ENCODE data around the gene SEC31B. TPM values are rescaled to one million over a fixed set of nuclear protein-coding genes. Genes with fewer than 3 reads are reported as not detected.
A peak's percentile ranks its signal among the peaks of the same experiment; 100 is the strongest.

The SEC31B gene
- total RNA-seq, 1 donor from 2014 or later, result 8.2 TPM

- intact Hi-C loops (cut with DNase I), result no loop called here
- DNase-seq (ENCODE audit: missing footprints) (no peak), ATAC-seq (no peak)
Measured at GRCh38 chr10:100506596-100507356, 12.9 kb downstream of the SEC31B start.

- no peak for DNase-seq (ENCODE audit: missing footprints)
Measured at GRCh38 chr10:100505164-100505563, 14.5 kb downstream of the SEC31B start.

GRCh38 chr10:100504096-100504495 lies 15.6 kb downstream of the SEC31B start:
- ATAC-seq, result no peak
- intact Hi-C loops (cut with DNase I), result no loop called here
- DNase-seq (ENCODE audit: missing footprints), result no peak

More at GRCh38 chr10:100505164-100505563, 14.5 kb downstream of the SEC31B start:
- no peak for ATAC-seq
- intact Hi-C loops (cut with DNase I), result no loop called here

GRCh38 chr10:100502926-100503494 lies 16.7 kb downstream of the SEC31B start:
- DNase-seq (ENCODE audit: missing footprints) (no peak), ATAC-seq (no peak)
- intact Hi-C loops (cut with DNase I), result no loop called here

GRCh38 chr10:100501423-100501822 lies 18.2 kb downstream of the SEC31B start:
- intact Hi-C loops (cut with DNase I), result no loop called here
- no peak for ATAC-seq
- no peak for DNase-seq (ENCODE audit: missing footprints)

- intact Hi-C loops (cut with DNase I), result no loop called here
- DNase-seq (ENCODE audit: missing footprints), result no peak
- ATAC-seq, result no peak
Measured at GRCh38 chr10:100498059-100498458, 21.6 kb downstream of the SEC31B start.

GRCh38 chr10:100496567-100496966 lies 23.1 kb downstream of the SEC31B start:
- no peak for ATAC-seq
- intact Hi-C loops (cut with DNase I), result no loop called here
- DNase-seq (ENCODE audit: missing footprints), result no peak

- intact Hi-C loops (cut with DNase I), result no loop called here
- no peak for DNase-seq (ENCODE audit: missing footprints)
- ATAC-seq, result no peak
Measured at GRCh38 chr10:100490531-100490930, 29.1 kb downstream of the SEC31B start.

GRCh38 chr10:100489396-100489795 lies 30.3 kb downstream of the SEC31B start:
- ATAC-seq, result no peak
- intact Hi-C loops (cut with DNase I), result no loop called here

GRCh38 chr10:100487529-100487928 lies 32.1 kb downstream of the SEC31B start:
- ATAC-seq, result no peak
- no peak for DNase-seq (ENCODE audit: missing footprints)
- intact Hi-C loops (cut with DNase I), result no loop called here

More at GRCh38 chr10:100489396-100489795, 30.3 kb downstream of the SEC31B start:
- DNase-seq (ENCODE audit: missing footprints), result no peak

- DNase-seq (ENCODE audit: missing footprints), result no peak
- no peak for ATAC-seq
- intact Hi-C loops (cut with DNase I), result no loop called here
Measured at GRCh38 chr10:100485801-100486495, 33.7 kb downstream of the SEC31B start.

GRCh38 chr10:100485366-100485765 lies 34.3 kb downstream of the SEC31B start:
- DNase-seq (ENCODE audit: missing footprints), result no peak
- intact Hi-C loops (cut with DNase I), result no loop called here
- ATAC-seq, result no peak

- DNase-seq (ENCODE audit: missing footprints), result no peak
- intact Hi-C loops (cut with DNase I), result no loop called here
Measured at GRCh38 chr10:100483876-100484666, 35.6 kb downstream of the SEC31B start.

GRCh38 chr10:100482834-100483185 lies 36.9 kb downstream of the SEC31B start:
- no peak for DNase-seq (ENCODE audit: missing footprints)
- no peak for ATAC-seq
- intact Hi-C loops (cut with DNase I), result no loop called here

More at GRCh38 chr10:100483876-100484666, 35.6 kb downstream of the SEC31B start:
- ATAC-seq, result no peak

GRCh38 chr10:100482181-100482833 lies 37.4 kb downstream of the SEC31B start:
- peak; percentile 89 for ATAC-seq
- intact Hi-C loops (cut with DNase I), result no loop called here
- peak; percentile 87 for DNase-seq (ENCODE audit: missing footprints)

- DNase-seq (ENCODE audit: missing footprints) (peak; percentile 85), ATAC-seq (peak; percentile 94)
- intact Hi-C loops (cut with DNase I), result no loop called here
Measured at GRCh38 chr10:100481462-100482081, 38.1 kb downstream of the SEC31B start.

GRCh38 chr10:100480002-100480401 lies 39.7 kb downstream of the SEC31B start:
- intact Hi-C loops (cut with DNase I), result no loop called here
- DNase-seq (ENCODE audit: missing footprints) (no peak), ATAC-seq (no peak)

- ATAC-seq (no peak), DNase-seq (ENCODE audit: missing footprints) (no peak)
- intact Hi-C loops (cut with DNase I), result no loop called here
Measured at GRCh38 chr10:100479037-100479436, 40.6 kb downstream of the SEC31B start.

All from Right ventricle myocardium inferior (tissue), 1 donor.